ENCODE data around the gene BACH2. TPM values are rescaled to one million over a fixed set of nuclear protein-coding genes. Genes with fewer than 3 reads are reported as not detected.
"Not testable (repeated sequence)": the region's sequence is repeated elsewhere in the genome, so short reads cannot be mapped to it uniquely, and the experiment has no call there.

Gene BACH2
- total RNA-seq, 1 donor from 2014 or later: 2.6 TPM

DNA sequence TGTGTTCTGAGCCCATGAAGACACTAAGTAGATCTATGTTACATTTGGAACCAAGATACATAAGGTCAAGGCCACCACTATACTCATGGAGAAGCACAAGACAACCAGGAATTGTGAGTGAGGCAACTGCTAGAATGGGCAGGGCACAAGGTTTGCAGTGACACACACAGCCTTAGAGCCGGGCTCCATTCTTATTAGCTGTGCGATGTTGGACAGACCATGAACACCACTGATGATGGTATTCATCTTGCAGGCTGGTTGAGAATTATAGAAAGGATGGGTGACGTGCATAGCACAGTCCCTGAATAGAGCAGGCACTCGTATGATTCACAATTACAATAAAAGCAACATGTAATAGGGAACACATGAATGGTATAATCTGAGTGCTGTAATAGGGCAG lies 229.9 kb downstream of the BACH2 start:
- no peak for DNase-seq (ENCODE audit: low spot score)

DNA sequence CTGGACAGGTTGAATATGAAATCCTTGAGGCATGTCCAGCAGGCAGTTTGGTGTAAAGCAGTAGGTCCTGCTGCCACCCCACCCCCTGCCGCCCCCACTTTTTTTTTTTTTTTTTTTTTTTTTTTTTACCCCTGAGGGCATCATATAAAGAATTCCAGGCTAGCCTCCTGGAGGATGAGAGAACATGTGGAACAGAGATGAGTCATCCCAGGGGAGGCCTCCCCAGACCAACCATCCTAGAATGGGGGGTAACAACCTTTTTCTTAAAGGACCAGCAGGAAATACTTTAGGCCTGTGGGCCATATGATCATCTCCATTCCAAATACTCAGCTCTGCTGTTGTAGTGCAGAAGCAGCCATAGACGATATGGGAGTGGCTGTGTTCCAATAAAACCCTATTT lies 231.5 kb downstream of the BACH2 start:
- no peak for DNase-seq (ENCODE audit: low spot score)

DNA sequence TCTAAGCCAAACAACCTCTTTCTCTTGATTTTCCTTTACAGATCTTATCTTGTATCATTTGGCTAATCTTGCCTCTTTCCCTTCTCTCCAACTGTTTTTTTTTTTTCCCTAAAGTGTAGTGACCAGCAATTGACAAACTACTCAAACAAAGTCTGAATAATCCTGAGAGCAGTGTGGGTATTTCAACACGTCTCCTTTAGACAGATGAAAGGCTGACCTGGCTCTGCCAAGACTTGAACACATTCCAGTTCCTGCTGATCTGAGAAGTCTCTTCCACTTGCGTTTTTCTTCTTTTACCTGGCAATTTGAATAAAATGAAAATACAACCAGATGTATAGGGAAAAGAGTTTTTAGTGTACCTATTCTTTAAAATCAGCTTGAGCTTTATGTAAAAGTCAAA lies 234.0 kb downstream of the BACH2 start:
- no peak for DNase-seq (ENCODE audit: low spot score)

DNA sequence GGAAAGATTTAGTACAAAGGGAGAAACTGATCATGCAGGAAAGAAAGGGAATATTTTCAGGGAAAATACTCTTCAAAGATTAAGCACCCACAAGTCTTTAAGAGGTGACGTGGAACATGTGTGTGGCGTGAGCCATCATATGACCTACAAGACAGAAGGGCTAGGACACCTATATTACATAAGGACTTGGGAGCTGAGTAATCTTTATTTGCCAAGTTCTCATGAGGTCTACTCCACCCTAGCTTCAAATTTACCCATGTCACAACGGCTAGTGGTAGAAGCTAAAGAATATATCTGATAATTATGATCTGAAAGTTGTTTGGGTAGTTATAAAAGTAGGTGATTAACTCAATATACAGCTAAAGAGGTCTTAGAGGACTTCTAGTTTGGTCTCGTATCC lies 234.6 kb downstream of the BACH2 start:
- no peak for DNase-seq (ENCODE audit: low spot score)

DNA sequence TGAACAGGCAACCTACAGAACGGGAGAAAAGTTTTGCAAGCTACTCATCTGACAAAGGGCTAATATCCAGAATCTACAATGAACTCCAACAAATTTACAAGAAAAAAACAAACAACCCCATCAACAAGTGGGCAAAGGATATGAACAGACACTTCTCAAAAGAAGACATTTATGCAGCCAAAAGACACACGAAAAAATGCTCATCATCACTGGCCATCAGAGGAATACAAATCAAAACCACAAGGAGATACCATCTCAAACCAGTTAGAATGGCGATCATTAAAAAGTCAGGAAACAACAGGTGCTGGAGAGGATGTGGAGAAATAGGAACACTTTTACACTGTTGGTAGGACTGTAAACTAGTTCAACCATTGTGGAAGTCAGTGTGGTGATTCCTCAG lies 237.5 kb downstream of the BACH2 start:
- not testable (repeated sequence) for DNase-seq (ENCODE audit: low spot score)

DNA sequence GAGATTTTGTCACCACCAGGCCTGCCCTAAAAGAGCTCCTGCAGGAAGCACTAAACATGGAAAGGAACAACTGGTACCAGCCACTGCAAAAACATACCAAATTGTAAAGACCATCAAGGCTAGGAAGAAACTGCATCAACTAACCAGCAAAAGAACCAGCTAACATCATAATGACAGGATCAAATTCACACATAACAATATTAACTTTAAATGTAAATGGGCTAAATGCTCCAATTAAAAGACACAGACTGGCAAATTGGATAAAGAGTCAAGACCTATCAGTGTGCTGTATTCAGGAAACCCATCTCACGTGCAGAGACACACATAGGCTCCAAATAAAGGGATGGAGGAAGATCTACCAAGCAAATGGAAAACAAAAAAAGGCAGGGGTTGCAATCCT lies 240.7 kb downstream of the BACH2 start:
- not testable (repeated sequence) for DNase-seq (ENCODE audit: low spot score)

DNA sequence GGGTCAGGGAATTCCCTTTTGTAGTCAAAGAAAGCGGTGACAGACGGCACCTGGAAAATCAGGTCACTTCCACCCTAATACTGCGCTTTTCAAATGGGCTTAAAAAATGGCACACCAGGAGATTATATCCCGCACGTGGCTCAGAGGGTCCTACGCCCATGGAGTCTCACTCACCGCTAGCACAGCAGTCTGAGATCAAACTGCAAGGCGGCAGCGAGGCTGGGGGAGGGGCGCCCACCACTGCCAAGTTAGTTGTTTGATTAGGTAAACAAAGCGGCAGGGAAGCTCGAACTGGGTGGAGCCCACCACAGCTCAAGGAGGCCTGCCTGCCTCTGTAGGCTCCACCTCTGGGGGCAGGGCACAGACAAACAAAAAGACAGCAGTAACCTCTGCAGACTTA lies 242.4 kb downstream of the BACH2 start:
- not testable (repeated sequence) for DNase-seq (ENCODE audit: low spot score)

DNA sequence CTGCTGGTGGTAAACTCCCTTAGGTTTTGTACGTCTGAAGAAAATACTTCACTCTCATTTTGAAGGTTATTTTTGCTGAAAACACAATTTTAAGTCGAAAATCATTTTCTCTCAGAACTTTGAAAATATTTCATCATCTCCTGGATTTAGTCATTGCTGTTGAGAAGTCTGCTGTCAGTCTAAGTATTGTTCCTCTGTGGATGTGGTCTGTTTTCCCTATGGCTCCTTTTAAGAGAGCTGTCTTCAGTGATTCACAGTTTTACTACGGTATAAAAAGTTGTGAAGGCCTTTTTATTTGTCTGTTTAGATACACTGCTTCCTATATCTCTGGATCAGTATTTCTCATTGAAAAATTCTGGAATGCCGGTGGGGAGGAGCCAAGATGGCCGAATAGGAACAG lies 243.0 kb downstream of the BACH2 start:
- no peak for DNase-seq (ENCODE audit: low spot score)

DNA sequence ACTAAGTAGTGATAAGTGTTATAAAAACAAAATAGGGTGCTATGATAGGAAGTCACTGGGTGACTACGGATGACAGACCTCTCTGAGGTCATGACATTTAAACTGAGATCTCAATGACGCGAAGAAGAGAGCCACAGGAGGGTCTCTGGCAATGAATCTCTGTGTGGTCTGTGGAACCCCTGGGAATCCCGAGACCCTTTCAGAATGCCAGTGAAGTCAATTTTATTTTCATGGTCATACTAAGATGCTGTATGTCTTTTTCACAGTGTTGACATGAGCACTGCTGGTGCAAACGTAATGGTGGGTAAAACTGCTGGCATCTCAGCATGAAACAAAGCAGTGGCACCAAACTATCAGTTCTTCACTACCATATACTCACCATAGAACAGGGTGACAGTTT lies 247.3 kb downstream of the BACH2 start:
- no peak for DNase-seq (ENCODE audit: low spot score)

DNA sequence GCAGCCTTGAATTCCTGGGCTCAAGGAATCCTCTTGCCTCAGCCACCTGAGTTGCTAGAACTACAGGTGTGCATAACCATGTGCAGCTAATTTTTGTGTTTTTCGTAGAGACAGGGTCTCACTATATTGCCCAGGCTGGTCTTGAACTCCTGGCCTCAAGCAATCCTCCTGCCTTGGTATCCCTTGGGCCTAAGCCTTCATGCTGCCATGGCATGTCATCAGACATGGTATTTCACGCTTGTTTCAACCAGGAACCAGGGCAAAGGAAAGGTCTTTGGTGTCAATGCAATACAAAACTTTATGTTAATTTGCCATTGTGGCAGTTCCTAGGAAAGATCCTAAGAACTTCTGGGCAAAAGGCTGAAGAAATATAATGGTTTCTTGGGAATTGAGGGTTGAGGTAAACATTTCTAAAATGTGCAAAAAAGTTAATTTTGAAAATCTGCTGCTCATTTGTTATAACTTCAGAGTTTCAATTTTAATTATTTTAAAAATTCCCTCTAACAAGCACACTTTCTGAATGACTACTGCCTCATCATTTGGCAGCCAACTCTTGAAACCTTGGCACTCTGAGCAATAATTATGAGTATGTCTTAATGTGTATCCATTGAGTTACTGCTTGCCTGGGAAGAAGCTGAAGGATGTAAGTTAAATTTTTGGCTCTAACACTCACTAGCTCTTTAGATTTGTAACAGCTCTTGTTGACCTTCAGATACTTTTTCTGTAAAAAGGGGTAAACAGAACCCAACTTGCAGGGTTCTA lies 248.3 kb downstream of the BACH2 start:
- no peak for DNase-seq (ENCODE audit: low spot score)

DNA sequence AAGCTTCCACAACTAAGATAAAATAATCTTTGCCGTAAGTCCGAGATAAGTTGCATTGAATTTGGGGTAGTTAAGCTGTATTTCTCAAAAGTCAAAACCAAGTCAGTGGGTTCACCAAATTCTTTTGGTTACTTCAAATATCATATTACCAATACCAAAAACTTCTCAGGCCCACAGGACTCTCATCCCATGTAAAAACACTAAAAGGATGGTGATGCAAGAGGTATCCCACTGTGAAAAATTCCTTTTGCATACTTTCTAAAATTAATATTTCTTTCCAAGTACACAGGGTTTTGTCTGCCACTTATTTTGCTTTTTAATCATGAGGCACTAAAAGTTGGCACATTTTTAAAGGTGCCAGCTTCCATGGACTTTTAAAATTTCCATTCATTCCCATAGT lies 251.1 kb downstream of the BACH2 start:
- no peak for DNase-seq (ENCODE audit: low spot score)

DNA sequence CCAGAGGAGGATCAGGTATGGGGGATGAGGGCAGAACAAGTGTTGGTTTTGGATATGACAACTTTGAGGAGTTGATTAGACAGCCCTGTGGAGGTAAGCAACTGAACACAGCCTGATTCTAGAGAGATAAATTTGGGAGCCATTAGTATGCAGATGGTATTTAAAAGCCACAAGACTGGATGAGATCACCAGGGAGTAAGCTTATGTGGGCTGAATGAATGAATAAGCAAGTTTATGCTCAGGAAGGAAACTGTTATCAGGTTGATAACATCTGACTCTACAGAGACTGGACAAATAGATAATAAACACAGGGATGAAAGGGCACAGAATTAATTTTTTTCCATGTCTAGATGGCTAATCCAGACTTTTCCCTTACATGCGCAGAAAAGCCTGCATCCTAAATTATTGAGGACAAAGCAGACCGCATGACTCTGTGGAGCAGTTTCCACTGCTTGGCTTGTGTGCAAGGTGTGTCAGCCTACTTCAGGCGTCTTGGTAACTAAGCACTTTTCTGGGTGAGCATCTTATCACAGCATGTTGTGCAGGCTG lies 251.7 kb downstream of the BACH2 start:
- no peak for DNase-seq (ENCODE audit: low spot score)

DNA sequence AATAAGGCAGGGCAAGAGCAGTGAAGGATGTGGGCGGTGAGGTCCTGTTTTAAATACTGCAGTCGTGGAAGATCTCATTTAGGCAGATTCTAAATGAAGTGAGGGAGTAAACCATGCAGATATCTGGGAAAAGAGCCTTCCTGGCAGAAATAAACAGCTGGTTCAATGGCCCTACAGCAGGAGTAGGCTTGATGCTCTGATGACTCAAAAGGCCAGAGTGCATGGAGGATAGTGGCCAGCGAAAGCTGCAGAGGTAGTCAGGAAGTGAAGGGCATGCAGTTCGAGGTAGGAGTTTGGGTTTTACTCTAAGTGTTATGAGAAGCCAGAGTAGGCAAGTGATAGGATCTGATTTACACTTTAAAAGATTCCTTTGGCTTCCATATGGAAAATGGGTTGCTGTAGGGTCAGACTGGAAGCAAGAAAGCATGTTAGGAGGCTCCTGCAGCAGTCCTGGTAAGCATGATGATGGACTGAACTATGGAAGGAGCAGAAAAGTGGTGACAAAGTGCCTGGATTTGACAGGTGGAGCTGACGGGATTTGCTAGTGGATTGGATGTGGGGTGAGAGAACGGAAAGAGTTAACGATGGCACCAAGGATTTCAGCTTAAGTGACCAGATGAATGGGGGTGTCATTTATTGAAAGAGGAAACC lies 252.3 kb downstream of the BACH2 start:
- no peak for DNase-seq (ENCODE audit: low spot score)

DNA sequence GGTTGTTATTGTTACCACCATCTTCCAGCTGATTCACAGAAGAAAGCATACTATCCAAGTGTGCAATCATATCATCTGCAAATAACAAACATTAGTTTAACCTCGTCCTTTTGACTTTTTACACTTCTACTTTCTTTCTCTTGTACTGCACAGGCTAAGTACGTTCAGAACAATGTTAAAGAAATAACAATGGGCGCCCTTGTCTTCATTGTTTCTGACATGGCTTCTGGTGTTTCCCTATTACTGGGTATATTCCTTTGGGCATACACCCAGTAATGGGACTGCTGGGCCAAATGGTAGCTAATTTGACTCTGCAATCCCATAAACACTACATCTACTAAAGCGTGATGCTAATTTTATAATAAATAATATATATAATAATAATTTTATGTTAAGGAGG lies 255.7 kb downstream of the BACH2 start:
- no peak for DNase-seq (ENCODE audit: low spot score)

DNA sequence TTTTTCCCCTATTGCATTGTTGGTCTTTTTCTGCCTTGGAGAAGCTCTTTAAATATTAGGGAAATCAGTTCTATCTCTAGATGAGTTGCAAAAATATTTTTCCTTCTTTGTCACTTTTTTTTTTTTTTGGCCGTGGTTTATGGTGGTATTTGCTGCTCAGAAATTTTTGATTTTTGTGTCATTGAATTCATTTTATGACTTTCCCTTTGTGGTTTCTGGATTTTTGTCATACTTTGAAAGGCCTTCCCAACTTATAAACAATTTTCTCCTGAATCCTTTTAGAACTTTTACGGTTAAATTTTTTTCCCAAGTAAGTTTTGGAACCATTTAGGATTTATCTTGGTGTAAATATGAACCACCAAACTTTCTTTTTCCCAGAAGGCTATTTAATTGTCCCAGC lies 256.7 kb downstream of the BACH2 start:
- no peak for DNase-seq (ENCODE audit: low spot score)

DNA sequence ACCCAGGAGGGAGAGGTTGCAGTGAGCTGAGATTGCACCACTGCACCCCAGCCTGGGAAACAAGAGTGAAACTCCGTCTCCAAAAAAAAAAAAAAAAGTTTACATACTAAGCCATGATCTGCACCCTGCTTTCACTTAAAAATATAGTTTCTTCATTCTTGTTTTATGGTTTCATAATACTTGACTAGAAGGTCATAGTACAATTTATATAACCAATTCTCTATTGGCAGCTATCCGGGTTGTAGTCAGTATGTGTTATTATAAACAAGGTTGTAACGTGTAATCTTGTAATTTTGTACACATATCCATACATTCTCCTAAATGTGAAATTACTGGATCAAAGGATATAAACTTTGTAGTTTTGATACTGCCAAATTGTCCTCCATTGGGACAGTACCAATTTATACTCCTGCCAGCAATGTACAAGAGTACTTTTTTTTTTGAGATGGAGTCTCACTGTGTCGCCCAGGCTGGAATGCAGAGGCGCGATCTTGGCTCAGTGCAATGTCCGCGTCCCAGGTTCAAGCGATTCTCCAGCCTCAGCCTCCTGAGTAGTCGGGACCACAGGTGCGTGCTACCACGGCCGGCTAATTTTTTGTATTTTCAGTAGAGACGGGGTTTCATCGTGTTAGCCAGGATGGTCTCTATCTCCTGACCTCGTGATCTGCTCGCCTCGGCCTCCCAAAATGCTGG lies 257.5 kb downstream of the BACH2 start:
- no peak for DNase-seq (ENCODE audit: low spot score)

DNA sequence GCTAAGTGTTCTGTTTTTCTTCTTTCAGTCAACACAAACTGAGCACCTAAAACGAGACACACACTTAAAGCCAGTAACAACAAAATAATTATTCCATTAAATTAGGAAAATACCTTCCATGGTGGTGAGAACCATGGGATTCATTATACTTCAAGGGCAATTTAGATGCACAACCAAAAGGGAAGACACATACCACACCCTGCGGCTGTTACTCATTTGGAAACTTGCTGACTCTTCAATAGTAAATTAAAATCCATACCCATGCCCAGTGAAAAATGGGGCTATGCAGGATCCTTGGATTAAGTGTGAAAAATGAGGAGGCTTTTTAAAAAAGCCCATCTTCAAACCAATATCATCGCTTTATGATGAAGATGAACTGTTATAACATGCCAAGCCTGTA lies 259.7 kb downstream of the BACH2 start:
- no peak for DNase-seq (ENCODE audit: low spot score)

DNA sequence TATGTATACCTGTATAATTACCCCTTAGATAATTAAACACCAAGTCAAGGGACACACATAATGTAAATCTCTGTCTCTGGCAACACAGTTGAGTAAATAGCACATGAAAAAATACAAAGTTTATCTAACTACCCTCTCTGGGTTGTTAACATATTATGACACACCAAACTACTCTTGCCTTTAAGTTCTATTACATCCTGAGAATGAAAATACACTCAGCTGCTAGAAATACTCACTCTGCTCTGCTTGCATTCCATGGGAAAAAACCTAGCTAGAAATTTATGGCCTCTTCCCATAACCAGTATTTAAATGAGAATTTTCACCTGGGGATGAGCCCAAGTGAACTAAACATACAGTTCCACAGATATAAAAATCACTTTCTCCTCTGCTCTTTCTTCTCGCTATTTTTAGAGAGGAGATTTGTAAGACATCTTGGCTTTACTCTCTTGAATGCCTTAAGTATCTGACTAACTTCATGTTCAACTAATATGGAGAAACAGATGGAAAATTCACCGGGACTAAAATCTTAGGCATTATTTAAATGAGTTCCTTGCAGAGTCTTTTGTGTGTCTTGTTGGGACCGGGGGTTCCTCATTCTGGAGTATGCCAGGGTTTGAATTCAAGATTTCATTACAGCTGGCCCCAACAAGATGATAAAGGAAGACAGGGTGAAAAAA lies 261.5 kb downstream of the BACH2 start:
- DNase-seq (ENCODE audit: low spot score): no peak

DNA sequence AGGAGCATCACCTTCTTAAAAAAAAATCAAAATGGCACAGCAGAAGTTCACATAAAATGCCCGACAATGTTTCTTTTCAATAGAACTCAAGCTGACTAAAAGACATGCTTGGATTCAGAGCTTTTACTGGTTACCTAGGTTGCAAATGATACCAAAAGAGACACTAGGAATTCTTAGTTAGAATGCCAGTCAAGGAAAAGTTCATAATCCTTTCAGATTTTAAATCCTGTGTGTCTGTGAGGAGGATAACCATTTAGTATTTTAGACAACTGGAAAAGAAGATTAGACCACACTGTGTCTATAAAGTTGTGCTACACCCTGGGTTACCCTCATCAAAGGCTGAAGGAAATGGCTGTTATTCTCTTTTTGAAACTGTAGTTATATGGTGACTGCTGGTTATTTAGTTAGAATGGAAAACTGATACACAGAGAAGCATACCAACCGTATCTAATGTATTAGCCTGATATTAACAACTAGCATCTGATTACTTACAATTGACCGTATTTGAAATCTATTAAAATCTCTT lies 262.8 kb downstream of the BACH2 start:
- no peak for DNase-seq (ENCODE audit: low spot score)

DNA sequence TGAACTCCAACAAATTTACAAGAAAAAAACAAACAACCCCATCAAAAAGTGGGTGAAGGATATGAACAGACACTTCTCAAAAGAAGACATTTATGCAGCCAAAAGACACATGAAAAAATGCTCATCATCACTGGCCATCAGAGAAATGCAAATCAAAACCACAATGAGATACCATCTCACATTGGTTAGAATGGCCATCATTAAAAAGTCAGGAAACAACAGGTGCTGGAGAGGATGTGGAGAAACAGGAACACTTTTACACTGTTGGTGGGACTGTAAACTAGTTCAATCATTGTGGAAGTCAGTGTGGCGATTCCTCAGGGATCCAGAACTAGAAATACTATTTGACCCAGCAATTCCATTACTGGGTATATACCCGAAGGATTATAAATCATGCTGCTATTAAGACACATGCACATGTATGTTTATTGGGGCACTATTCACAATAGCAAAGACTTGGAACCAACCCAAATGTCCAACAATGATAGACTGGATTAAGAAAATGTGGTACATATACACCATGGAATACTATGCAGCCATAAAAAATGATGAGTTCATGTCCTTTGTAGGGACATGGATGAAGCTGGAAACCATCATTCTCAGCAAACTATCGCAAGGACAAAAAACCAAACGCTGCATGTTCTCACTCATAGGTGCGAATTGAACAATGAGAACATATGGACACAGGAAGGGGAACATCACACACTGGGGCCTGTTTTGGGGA lies 264.0 kb downstream of the BACH2 start:
- not testable (repeated sequence) for DNase-seq (ENCODE audit: low spot score)

DNA sequence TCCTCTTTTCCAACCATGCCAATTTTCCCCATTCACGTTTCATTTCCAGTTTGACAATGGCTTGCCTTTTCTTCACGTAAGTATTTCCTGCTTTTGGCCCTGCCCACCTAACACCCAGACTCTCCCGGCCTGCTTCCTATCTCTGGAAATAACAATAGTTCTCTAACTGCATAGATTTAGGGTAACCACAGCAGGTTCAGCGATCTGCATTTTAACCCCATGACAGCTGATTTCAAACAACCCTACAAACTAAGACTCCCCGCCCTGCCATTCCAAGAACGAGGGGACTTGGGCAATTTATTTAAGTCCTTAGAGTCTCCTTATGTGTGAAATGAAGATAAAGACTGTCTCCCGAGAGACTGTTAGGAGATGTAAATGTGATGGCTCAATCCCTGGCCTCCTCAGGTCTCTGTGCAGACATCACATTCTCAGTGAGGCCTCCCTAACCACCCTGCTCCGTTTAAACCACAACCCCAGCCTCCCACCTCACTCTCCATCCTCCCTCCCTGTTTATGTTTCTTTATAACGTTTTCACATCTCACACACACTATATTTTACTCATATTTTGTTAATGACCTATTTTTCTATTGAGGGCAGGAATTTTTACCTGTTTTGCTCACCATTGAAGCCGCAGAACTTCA lies 267.5 kb downstream of the BACH2 start:
- DNase-seq (ENCODE audit: low spot score): no peak
